ENCODE measurements around the gene SOWAHC.

DNA sequence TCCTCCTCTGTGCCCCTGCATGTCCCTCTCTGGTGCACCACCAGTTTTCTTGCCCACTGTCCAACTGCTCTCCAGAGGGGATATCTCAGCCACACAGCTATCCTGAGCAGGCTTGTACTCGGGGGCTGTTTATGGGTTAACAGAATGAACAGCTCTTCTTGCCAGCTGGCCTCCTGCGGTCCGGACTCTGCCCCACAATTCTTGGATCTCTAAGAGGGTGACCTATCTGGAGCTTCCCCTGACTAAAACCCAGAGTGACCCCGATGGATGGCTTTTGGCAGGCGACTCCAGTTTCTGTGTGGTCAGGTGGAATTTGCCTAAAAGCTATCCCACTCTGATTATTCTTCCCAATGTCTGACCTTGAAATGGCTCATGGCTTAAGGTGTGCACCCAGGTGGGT is 9.1 kb downstream of the SOWAHC start:
- TF ChIP-seq CTCF (CRISPR knock-in tag; IDR thresholded peaks at IDR 0.05) (no peak), ZNF496 (CRISPR knock-in tag; IDR thresholded peaks at IDR 0.05; ENCODE audit: insufficient replicate concordance) (no peak), ZNF350 (CRISPR knock-in tag; IDR thresholded peaks at IDR 0.05; ENCODE audit: borderline replicate concordance, low read depth) (0 out of 2 replicates have a peak, but pooled peaks have one; percentile 1), ZBTB43 (CRISPR knock-in tag; conservative IDR thresholded peaks at IDR 0.05) (no peak), SPEN (CRISPR knock-in tag; IDR thresholded peaks at IDR 0.05; ENCODE audit: low read depth) (no peak), PRDM10 (CRISPR knock-in tag; IDR thresholded peaks at IDR 0.05; ENCODE audit: low read depth) (no peak), POLR2AphosphoS5 (IDR thresholded peaks at IDR 0.05; ENCODE audit: low read depth, low read length) (no peak), HDAC2 (CRISPR knock-in tag; IDR thresholded peaks at IDR 0.05) (no peak)
- TF ChIP-seq, protein P1, sequence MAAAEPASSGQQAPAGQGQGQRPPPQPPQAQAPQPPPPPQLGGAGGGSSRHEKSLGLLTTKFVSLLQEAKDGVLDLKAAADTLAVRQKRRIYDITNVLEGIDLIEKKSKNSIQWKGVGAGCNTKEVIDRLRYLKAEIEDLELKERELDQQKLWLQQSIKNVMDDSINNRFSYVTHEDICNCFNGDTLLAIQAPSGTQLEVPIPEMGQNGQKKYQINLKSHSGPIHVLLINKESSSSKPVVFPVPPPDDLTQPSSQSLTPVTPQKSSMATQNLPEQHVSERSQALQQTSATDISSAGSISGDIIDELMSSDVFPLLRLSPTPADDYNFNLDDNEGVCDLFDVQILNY (CRISPR knock-in tag; conservative IDR thresholded peaks at IDR 0.05): no peak
